ENCODE data around the gene CSF1. TPM values are rescaled to one million over a fixed set of nuclear protein-coding genes. Genes with fewer than 3 reads are reported as not detected.

The CSF1 gene
- polyA plus RNA-seq, 1 donor (not counting 4 experiments of a cell fraction or from before 2014, with no cell fraction given) = 1.8 TPM

- no peaks in the 10 kb centered on the region for H3K36me3 ChIP-seq (ENCODE audit: control insufficient read depth in 2 of 2, extremely low read depth in 1 of 2, insufficient read depth in 2 of 2, low read length in 2 of 2)
- H3K4me3 ChIP-seq (ENCODE audit: control insufficient read depth in 2 of 3, extremely low read depth in 1 of 3, insufficient read depth in 2 of 3, low read depth in 1 of 3, low read length in 3 of 3) = no peak overlapping the region
- H3K4me1 ChIP-seq (ENCODE audit: control insufficient read depth, extremely low read depth, insufficient read depth, low read length) = no peaks in the 10 kb centered on the region
- TF ChIP-seq CTCF (optimal IDR thresholded peaks at IDR 0.05 in 1 of 3, IDR thresholded peaks at IDR 0.05 in 1 of 3, conservative IDR thresholded peaks at IDR 0.05 in 1 of 3; ENCODE audit: extremely low read depth in 1 of 3, insufficient read depth in 2 of 3, low read length in 3 of 3) = no peak
- TF ChIP-seq EZH2 (IDR thresholded peaks at IDR 0.05; ENCODE audit: low read length) = no peak
- no peak overlapping the region for H3K27ac ChIP-seq (ENCODE audit: control insufficient read depth, insufficient read depth, low read length)
- FAIRE-seq = no peak
- no peak for DNase-seq (ENCODE audit: low read depth, low spot score)
- H4K20me1 ChIP-seq (ENCODE audit: control insufficient read depth, extremely low read depth, insufficient read depth, low read length) = no peaks in the 10 kb centered on the region
- H3K9me1 ChIP-seq (ENCODE audit: control insufficient read depth, extremely low read depth, insufficient read depth, low read length) = no peaks in the 10 kb centered on the region
- H2AFZ ChIP-seq (ENCODE audit: control insufficient read depth, low read length) = no peak overlapping the region
- H3K4me2 ChIP-seq (ENCODE audit: control insufficient read depth, extremely low read depth, insufficient read depth, low read depth, low read length) = no peak overlapping the region
- no peak overlapping the region for H3K9ac ChIP-seq (ENCODE audit: control insufficient read depth, extremely low read depth, insufficient read depth, low read length)
- no peaks in the 10 kb centered on the region for H3K79me2 ChIP-seq (ENCODE audit: control insufficient read depth, insufficient read depth, low read length)
- no peaks in the 10 kb centered on the region for H3K27me3 ChIP-seq (ENCODE audit: control insufficient read depth, extremely low read depth, insufficient read depth, low read length)
- dilution Hi-C loops (cut with MboI; ENCODE audit: extremely low pct_ligation_motif_present, low sequenced_read_pairs) = no loop called here
- no peaks in the 10 kb centered on the region for H3K9me3 ChIP-seq (ENCODE audit: control insufficient read depth, low read depth, low read length)
Observed at GRCh38 chr1:109938556-109938955, 27.9 kb downstream of the CSF1 start.

GRCh38 chr1:109942434-109942833 lies 31.8 kb downstream of the CSF1 start:
- H3K9ac ChIP-seq (ENCODE audit: control insufficient read depth, extremely low read depth, insufficient read depth, low read length) = no peak overlapping the region
- H3K27me3 ChIP-seq (ENCODE audit: control insufficient read depth, extremely low read depth, insufficient read depth, low read length) = no peaks in the 10 kb centered on the region
- H2AFZ ChIP-seq (ENCODE audit: control insufficient read depth, low read length) = no peak overlapping the region
- H3K9me3 ChIP-seq (ENCODE audit: control insufficient read depth, low read depth, low read length) = no peaks in the 10 kb centered on the region
- H3K9me1 ChIP-seq (ENCODE audit: control insufficient read depth, extremely low read depth, insufficient read depth, low read length) = no peaks in the 10 kb centered on the region
- no peak overlapping the region for H3K27ac ChIP-seq (ENCODE audit: control insufficient read depth, insufficient read depth, low read length)
- dilution Hi-C loops (cut with MboI; ENCODE audit: extremely low pct_ligation_motif_present, low sequenced_read_pairs) = no loop called here
- TF ChIP-seq EZH2 (IDR thresholded peaks at IDR 0.05; ENCODE audit: low read length) = no peak
- no peak for TF ChIP-seq CTCF (optimal IDR thresholded peaks at IDR 0.05 in 1 of 3, IDR thresholded peaks at IDR 0.05 in 1 of 3, conservative IDR thresholded peaks at IDR 0.05 in 1 of 3; ENCODE audit: extremely low read depth in 1 of 3, insufficient read depth in 2 of 3, low read length in 3 of 3)
- H3K79me2 ChIP-seq (ENCODE audit: control insufficient read depth, insufficient read depth, low read length) = no peaks in the 10 kb centered on the region
- no peaks in the 10 kb centered on the region for H3K36me3 ChIP-seq (ENCODE audit: control insufficient read depth in 2 of 2, extremely low read depth in 1 of 2, insufficient read depth in 2 of 2, low read length in 2 of 2)
- no peak for DNase-seq (ENCODE audit: low read depth, low spot score)
- H3K4me2 ChIP-seq (ENCODE audit: control insufficient read depth, extremely low read depth, insufficient read depth, low read depth, low read length) = no peak overlapping the region
- H3K4me1 ChIP-seq (ENCODE audit: control insufficient read depth, extremely low read depth, insufficient read depth, low read length) = no peaks in the 10 kb centered on the region
- H3K4me3 ChIP-seq (ENCODE audit: control insufficient read depth in 2 of 3, extremely low read depth in 1 of 3, insufficient read depth in 2 of 3, low read depth in 1 of 3, low read length in 3 of 3) = no peak overlapping the region
- no peak for FAIRE-seq
- H4K20me1 ChIP-seq (ENCODE audit: control insufficient read depth, extremely low read depth, insufficient read depth, low read length) = no peaks in the 10 kb centered on the region

All from keratinocyte (primary cell).